ENCODE measurements around the gene SEC14L1. TPM values are rescaled to one million over a fixed set of nuclear protein-coding genes. Genes with fewer than 3 reads are reported as not detected.

Gene SEC14L1
- total RNA-seq, 1 experiment from 2014 or later, result 78.6 TPM

DNA sequence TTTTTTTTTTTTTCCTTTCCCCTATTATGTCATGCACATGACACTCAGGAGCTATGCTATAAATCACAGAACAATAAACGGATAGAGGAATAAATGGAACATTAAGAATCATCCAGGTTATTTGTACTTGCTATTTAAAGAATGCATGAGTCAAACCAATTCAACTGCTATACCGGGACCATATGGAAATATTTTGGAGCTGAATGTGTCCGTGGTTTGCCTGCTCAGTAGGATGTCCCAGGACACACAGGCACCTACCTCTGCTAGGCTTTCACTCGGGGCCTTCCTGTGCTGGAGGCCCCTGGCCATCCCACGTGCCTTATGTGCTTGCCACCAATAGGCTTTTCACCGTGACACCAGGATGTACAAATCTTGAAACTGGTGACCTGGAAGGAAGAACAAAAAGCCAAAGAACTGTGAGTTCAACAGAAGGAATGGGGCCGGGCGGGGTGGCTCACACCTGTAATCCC is 15.3 kb upstream of the SEC14L1 start:
- ChIA-PET CTCF (interaction anchor here (0.6 to 1.0 kb wide), 2 partner anchors 10 to 37 kb away, joined by 3 to 4 read pairs; no protein-coding TSS in a partner anchor), POLR2A (ENCODE audit: low non-redundant PET) (no interaction called here)
- H3K4me1 ChIP-seq (ENCODE audit: insufficient read depth, low read length, poor library complexity, severe bottlenecking), result no peaks in the 10 kb centered on the region
- BruUV-seq (replicated peaks), result no TSS peak
- DNase-seq (ENCODE audit: low spot score), result peak; percentile 41
- H3K9me3 ChIP-seq (ENCODE audit: low read depth, low read length, poor library complexity, severe bottlenecking), result no peaks in the 10 kb centered on the region
- TF ChIP-seq, protein P1, sequence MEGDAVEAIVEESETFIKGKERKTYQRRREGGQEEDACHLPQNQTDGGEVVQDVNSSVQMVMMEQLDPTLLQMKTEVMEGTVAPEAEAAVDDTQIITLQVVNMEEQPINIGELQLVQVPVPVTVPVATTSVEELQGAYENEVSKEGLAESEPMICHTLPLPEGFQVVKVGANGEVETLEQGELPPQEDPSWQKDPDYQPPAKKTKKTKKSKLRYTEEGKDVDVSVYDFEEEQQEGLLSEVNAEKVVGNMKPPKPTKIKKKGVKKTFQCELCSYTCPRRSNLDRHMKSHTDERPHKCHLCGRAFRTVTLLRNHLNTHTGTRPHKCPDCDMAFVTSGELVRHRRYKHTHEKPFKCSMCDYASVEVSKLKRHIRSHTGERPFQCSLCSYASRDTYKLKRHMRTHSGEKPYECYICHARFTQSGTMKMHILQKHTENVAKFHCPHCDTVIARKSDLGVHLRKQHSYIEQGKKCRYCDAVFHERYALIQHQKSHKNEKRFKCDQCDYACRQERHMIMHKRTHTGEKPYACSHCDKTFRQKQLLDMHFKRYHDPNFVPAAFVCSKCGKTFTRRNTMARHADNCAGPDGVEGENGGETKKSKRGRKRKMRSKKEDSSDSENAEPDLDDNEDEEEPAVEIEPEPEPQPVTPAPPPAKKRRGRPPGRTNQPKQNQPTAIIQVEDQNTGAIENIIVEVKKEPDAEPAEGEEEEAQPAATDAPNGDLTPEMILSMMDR (conservative IDR thresholded peaks at IDR 0.05; ENCODE audit: low read depth, low read length), result no peak
- no peak for TF ChIP-seq EZH2 (IDR thresholded peaks at IDR 0.05; ENCODE audit: borderline replicate concordance, low read depth, low read length, poor library complexity, severe bottlenecking)
- no peaks in the 10 kb centered on the region for H3K36me3 ChIP-seq (ENCODE audit: insufficient read depth, low read length, poor library complexity, severe bottlenecking)
- no peaks in the 10 kb centered on the region for H3K27me3 ChIP-seq (replicated peaks; ENCODE audit: insufficient read depth, low read depth, low read length, poor library complexity)
- intact Hi-C loops (cut with micrococcal nuclease; ENCODE audit: unreplicated experiment), result no loop called here
- H3K27ac ChIP-seq (ENCODE audit: low read depth, low read length, poor library complexity, severe bottlenecking), result no peak overlapping the region
- no peak overlapping the region for H3K4me3 ChIP-seq (ENCODE audit: low read depth, low read length, poor library complexity, severe bottlenecking)

DNA sequence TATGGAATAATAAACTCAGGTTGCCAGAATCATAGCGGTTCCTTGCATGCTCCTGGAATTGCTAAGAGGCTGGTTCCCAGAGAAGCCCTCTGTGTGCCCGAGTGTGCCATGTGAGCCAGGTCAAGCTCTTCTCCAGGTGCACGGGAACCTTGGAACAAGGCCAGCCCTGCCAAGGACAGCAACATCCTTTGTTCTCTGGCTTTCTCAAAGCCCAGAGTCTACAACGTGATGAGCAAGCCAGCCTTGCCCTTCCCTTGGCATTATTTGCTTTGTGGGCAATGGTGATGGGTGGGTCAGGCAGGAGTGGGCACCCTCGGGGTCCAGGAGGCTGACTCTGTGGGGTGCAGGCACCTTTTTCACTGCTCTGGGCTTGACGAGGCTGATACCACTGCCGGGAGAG is 14.2 kb upstream of the SEC14L1 start:
- no peaks in the 10 kb centered on the region for H3K27me3 ChIP-seq (replicated peaks; ENCODE audit: insufficient read depth, low read depth, low read length, poor library complexity)
- H3K27ac ChIP-seq (ENCODE audit: low read depth, low read length, poor library complexity, severe bottlenecking), result no peak overlapping the region
- H3K9me3 ChIP-seq (ENCODE audit: low read depth, low read length, poor library complexity, severe bottlenecking), result no peaks in the 10 kb centered on the region
- no peaks in the 10 kb centered on the region for H3K36me3 ChIP-seq (ENCODE audit: insufficient read depth, low read length, poor library complexity, severe bottlenecking)
- no peak overlapping the region for H3K4me3 ChIP-seq (ENCODE audit: low read depth, low read length, poor library complexity, severe bottlenecking)
- H3K4me1 ChIP-seq (ENCODE audit: insufficient read depth, low read length, poor library complexity, severe bottlenecking), result no peaks in the 10 kb centered on the region
- TF ChIP-seq, protein P1 (conservative IDR thresholded peaks at IDR 0.05; ENCODE audit: low read depth, low read length), result no peak
- no peak for TF ChIP-seq EZH2 (IDR thresholded peaks at IDR 0.05; ENCODE audit: borderline replicate concordance, low read depth, low read length, poor library complexity, severe bottlenecking)
- POLR2A ChIA-PET (ENCODE audit: low non-redundant PET), result no interaction called here
- CTCF ChIA-PET, result no interaction called here
- no peak for DNase-seq (ENCODE audit: low spot score)
- intact Hi-C loops (cut with micrococcal nuclease; ENCODE audit: unreplicated experiment), result no loop called here
- no TSS peak for BruUV-seq (replicated peaks)

DNA sequence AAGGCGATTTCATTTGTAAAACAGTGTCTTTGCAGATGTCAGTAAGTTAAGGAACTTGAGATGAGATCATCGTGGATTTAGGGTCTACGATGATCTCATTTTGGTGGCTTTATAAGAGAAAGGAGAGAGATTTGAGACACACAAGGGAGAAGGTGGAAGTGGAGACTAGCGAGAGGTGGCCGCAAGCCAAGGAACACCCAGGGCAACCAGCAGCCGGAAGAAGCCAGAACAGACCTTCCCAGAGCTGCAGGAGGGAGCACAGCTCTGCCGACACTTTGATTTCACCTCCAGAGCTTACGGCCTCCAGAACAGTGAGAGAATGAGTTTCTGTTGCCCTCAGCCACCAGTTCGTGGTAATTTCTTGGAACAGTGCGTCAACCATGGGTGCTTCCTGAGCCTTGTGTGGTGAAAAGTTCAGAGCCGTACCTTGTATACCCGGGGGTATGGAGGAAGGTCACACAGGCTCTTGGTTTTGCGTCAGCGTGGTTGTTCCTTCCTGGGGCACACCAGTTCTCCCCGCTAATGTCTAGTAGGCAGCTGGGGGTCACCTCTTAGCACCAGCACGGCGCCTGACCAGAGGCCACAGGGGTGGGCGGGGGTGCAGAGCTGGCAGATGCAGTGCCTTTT is 12.9 kb upstream of the SEC14L1 start:
- intact Hi-C loops (cut with micrococcal nuclease; ENCODE audit: unreplicated experiment), result no loop called here
- no peaks in the 10 kb centered on the region for H3K9me3 ChIP-seq (ENCODE audit: low read depth, low read length, poor library complexity, severe bottlenecking)
- TF ChIP-seq, protein P1 (conservative IDR thresholded peaks at IDR 0.05; ENCODE audit: low read depth, low read length), result no peak
- TF ChIP-seq EZH2 (IDR thresholded peaks at IDR 0.05; ENCODE audit: borderline replicate concordance, low read depth, low read length, poor library complexity, severe bottlenecking), result no peak
- no peak overlapping the region for H3K27ac ChIP-seq (ENCODE audit: low read depth, low read length, poor library complexity, severe bottlenecking)
- ChIA-PET CTCF (no interaction called here), POLR2A (ENCODE audit: low non-redundant PET) (no interaction called here)
- no peak overlapping the region for H3K4me3 ChIP-seq (ENCODE audit: low read depth, low read length, poor library complexity, severe bottlenecking)
- no TSS peak for BruUV-seq (replicated peaks)
- no peaks in the 10 kb centered on the region for H3K4me1 ChIP-seq (ENCODE audit: insufficient read depth, low read length, poor library complexity, severe bottlenecking)
- no peak for DNase-seq (ENCODE audit: low spot score)
- no peaks in the 10 kb centered on the region for H3K27me3 ChIP-seq (replicated peaks; ENCODE audit: insufficient read depth, low read depth, low read length, poor library complexity)
- no peaks in the 10 kb centered on the region for H3K36me3 ChIP-seq (ENCODE audit: insufficient read depth, low read length, poor library complexity, severe bottlenecking)

All from A673 (cell line).